ENCODE data around the gene MSL1. TPM values are rescaled to one million over a fixed set of nuclear protein-coding genes. Genes with fewer than 3 reads are reported as not detected.

Gene MSL1
- total and polyA plus RNA-seq, 2 of the 13 experiments (the other 11 are each of a cell fraction or from before 2014, with no cell fraction given) = 63.8 to 88.5 TPM

GRCh38 chr17:40100419-40100668 lies 21.4 kb upstream of the MSL1 start, which contains the start of gene NR1D1 (continued):
- peak; percentile 86 for TF ChIP-seq WIZ (CRISPR knock-in tag; IDR thresholded peaks at IDR 0.05)
- peak; percentile 82; the same call in 1 of the 2 replicates for TF ChIP-seq RBFOX2 (IDR thresholded peaks at IDR 0.05; ENCODE audit: low read depth, low read length)
- TF ChIP-seq ZNF496 (CRISPR knock-in tag; IDR thresholded peaks at IDR 0.05; ENCODE audit: insufficient replicate concordance) = no peak
- TF ChIP-seq ZNF501 (CRISPR knock-in tag; IDR thresholded peaks at IDR 0.05) = no peak
- TF ChIP-seq KMT2A (CRISPR knock-in tag; IDR thresholded peaks at IDR 0.05) = 0 out of 2 replicates have a peak, but pooled peaks have one; percentile 49
- TF ChIP-seq ZNF567 (CRISPR knock-in tag; IDR thresholded peaks at IDR 0.05; ENCODE audit: borderline replicate concordance) = no peak
- TF ChIP-seq EED (CRISPR knock-in tag; IDR thresholded peaks at IDR 0.05) = no peak
- no peak for TF ChIP-seq RAD21 (CRISPR knock-in tag; IDR thresholded peaks at IDR 0.05)
- no peak for TF ChIP-seq SOX6 (IDR thresholded peaks at IDR 0.05)
- no peak for TF ChIP-seq SOX6 (CRISPR knock-in tag; IDR thresholded peaks at IDR 0.05)
- TF ChIP-seq MED1 (CRISPR knock-in tag; IDR thresholded peaks at IDR 0.05) = no peak
- TF ChIP-seq NR2C2 (CRISPR knock-in tag; IDR thresholded peaks at IDR 0.05; ENCODE audit: borderline replicate concordance) = no peak
- TF ChIP-seq HDAC1 (CRISPR knock-in tag; IDR thresholded peaks at IDR 0.05) = no peak
- TF ChIP-seq, protein P1, sequence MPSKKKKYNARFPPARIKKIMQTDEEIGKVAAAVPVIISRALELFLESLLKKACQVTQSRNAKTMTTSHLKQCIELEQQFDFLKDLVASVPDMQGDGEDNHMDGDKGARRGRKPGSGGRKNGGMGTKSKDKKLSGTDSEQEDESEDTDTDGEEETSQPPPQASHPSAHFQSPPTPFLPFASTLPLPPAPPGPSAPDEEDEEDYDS (CRISPR knock-in tag; IDR thresholded peaks at IDR 0.05) = peak; percentile 92
- TF ChIP-seq, protein P2, sequence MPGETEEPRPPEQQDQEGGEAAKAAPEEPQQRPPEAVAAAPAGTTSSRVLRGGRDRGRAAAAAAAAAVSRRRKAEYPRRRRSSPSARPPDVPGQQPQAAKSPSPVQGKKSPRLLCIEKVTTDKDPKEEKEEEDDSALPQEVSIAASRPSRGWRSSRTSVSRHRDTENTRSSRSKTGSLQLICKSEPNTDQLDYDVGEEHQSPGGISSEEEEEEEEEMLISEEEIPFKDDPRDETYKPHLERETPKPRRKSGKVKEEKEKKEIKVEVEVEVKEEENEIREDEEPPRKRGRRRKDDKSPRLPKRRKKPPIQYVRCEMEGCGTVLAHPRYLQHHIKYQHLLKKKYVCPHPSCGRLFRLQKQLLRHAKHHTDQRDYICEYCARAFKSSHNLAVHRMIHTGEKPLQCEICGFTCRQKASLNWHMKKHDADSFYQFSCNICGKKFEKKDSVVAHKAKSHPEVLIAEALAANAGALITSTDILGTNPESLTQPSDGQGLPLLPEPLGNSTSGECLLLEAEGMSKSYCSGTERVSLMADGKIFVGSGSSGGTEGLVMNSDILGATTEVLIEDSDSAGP (CRISPR knock-in tag; IDR thresholded peaks at IDR 0.05; ENCODE audit: borderline replicate concordance) = no peak
- no peak for TF ChIP-seq ZNF331 (CRISPR knock-in tag; IDR thresholded peaks at IDR 0.05)
- TF ChIP-seq SMC3 (IDR thresholded peaks at IDR 0.05; ENCODE audit: low read length) = no peak
- no peak for TF ChIP-seq RFX1 (IDR thresholded peaks at IDR 0.05)
- no peak for TF ChIP-seq ZNF777 (CRISPR knock-in tag; IDR thresholded peaks at IDR 0.05)
- no peak for TF ChIP-seq NFIB (CRISPR knock-in tag; IDR thresholded peaks at IDR 0.05; ENCODE audit: borderline replicate concordance)
- TF ChIP-seq MLLT10 (CRISPR knock-in tag; IDR thresholded peaks at IDR 0.05) = no peak
- TF ChIP-seq, protein P3, sequence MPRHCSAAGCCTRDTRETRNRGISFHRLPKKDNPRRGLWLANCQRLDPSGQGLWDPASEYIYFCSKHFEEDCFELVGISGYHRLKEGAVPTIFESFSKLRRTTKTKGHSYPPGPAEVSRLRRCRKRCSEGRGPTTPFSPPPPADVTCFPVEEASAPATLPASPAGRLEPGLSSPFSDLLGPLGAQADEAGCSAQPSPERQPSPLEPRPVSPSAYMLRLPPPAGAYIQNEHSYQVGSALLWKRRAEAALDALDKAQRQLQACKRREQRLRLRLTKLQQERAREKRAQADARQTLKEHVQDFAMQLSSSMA (CRISPR knock-in tag; IDR thresholded peaks at IDR 0.05) = no peak
- TF ChIP-seq HNRNPH1 (optimal IDR thresholded peaks at IDR 0.05; ENCODE audit: low read depth, low read length) = no peak
- no peak for TF ChIP-seq FOXA1 (IDR thresholded peaks at IDR 0.05)
- no peak for TF ChIP-seq FOXA1 (CRISPR knock-in tag; IDR thresholded peaks at IDR 0.05)
- no peak for TF ChIP-seq HCFC1 (IDR thresholded peaks at IDR 0.05; ENCODE audit: low read depth, low read length)
- peak; percentile 67 for TF ChIP-seq POLR2AphosphoS5 (IDR thresholded peaks at IDR 0.05; ENCODE audit: low read depth, low read length)
- TF ChIP-seq PLRG1 (conservative IDR thresholded peaks at IDR 0.05) = no peak
- no peak for TF ChIP-seq ZNF572 (CRISPR knock-in tag; IDR thresholded peaks at IDR 0.05)
